Coronary artery (tissue), 2 donors: ENCODE results near the gene CMYA5.

Source experiments
- DNase-seq: peaks from one replicate; pipeline ENCODE4 v3.0.0-alpha.2; 2017; ENCODE audit warnings: low spot score
- H3K27ac ChIP-seq, 2 donors: fragments of 200-600 bp; sonication (generic); one replicate each; pipeline ENCODE4 v1.5.1; 2016 to 2019
- H3K4me3 ChIP-seq: fragments of 200-600 bp; sonication (generic); 2 replicates; pipeline ENCODE4 v1.5.1; 2016; ENCODE audit warnings: mild to moderate bottlenecking, moderate library complexity
- CTCF ChIP-seq: fragments of 200-600 bp; sonication (generic); IDR thresholded peaks from one replicate; pipeline ENCODE4 v1.5.1; 2019; ENCODE audit warnings: antibody characterized with exemption

CMYA5 gene

GRCh38 chr5:79692596-79692995 lies 3.0 kb downstream of the CMYA5 start:
- no peak for TF ChIP-seq CTCF
- Histone ChIP-seq H3K27ac (no peak overlapping the region), H3K4me3 (no peak overlapping the region)
- DNase-seq = no peak

GRCh38 chr5:79694183-79694582 lies 4.5 kb downstream of the CMYA5 start:
- no peak for TF ChIP-seq CTCF
- Histone ChIP-seq H3K27ac (no peak overlapping the region), H3K4me3 (no peak overlapping the region)
- no peak for DNase-seq

- no peak for DNase-seq
- no peak for TF ChIP-seq CTCF
- Histone ChIP-seq H3K27ac (no peak overlapping the region), H3K4me3 (no peak overlapping the region)
These were observed 5.0 kb downstream of the CMYA5 start for GRCh38 chr5:79694652-79695051.

- no peak for DNase-seq
- H3K27ac ChIP-seq = no peak overlapping the region
- TF ChIP-seq CTCF = no peak
- H3K4me3 ChIP-seq = no peak overlapping the region
These were observed 5.9 kb downstream of the CMYA5 start for GRCh38 chr5:79695526-79695925.

- Histone ChIP-seq H3K4me3 (no peak overlapping the region), H3K27ac (no peak overlapping the region)
- no peak for DNase-seq
- no peak for TF ChIP-seq CTCF
These were observed 7.9 kb downstream of the CMYA5 start for GRCh38 chr5:79697222-79698170.

- no peak overlapping the region for H3K27ac ChIP-seq
- DNase-seq = no peak
- H3K4me3 ChIP-seq = no peak overlapping the region
- TF ChIP-seq CTCF = no peak
These were observed 10.2 kb downstream of the CMYA5 start for GRCh38 chr5:79699763-79700400.
